Measurements from ENCODE around the gene ATXN7. TPM values are rescaled to one million over a fixed set of nuclear protein-coding genes. Genes with fewer than 3 reads are reported as not detected.

The ATXN7 gene
- total RNA-seq, 1 experiment from 2014 or later = 27.5 TPM

DNA sequence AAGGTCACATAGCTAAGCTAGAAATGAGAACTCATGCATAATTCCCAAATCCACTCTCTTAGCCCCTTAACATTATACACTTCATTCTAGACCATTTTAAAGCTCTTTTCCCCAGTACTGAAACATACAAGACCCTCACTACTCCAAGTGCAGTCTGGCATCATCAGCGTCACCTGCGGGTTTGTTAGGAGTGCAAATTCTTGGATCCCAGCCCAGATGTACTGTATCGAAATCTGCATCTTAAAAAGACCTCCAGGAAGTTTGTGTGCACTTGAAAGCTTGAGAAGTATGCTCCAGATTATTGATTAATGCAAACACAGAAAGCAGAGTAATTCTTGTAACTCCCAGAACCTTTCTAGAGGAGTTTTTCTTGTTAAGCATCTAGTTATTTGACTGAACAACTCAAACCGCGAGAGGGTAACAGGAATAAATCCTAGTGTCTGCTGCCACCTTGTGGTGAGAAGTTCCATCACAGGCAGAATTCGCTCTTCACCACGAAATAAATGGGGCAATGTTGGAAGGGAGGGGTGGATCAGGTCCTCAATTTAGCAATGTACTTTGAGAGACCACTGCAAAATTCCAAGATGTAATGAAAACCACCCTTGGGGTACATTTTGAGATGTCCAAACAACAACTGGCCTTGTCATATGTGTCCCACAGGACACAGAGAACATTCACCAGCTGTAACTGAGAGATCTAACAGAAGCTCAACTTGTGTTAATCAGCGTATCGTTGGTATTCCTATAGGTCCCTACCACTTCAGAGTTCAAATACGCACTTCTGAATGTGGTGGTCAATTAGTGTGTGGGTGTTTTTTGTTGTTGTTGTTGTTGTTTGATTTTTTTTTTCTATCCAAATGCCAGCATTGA is 45.2 kb upstream of the ATXN7 start:
- H3K4me2 ChIP-seq (ENCODE audit: low read length) = no peak overlapping the region
- ChIA-PET POLR2A (no interaction called here), RAD21 (ENCODE audit: low non-redundant PET in 1 of 2, low total read pairs in 2 of 2, uncharacterized antibody in 2 of 2, unreplicated experiment in 2 of 2) (no interaction called here), CTCF (interaction anchor here (2.2 kb wide), 1 partner anchor 468 kb away, joined by 28 read pairs; no protein-coding TSS in a partner anchor)
- H4K20me1 ChIP-seq (ENCODE audit: insufficient read depth) = no peaks in the 10 kb centered on the region
- H3K9me2 ChIP-seq (ENCODE audit: insufficient read depth) = no peaks in the 10 kb centered on the region
- no peaks in the 10 kb centered on the region for H3K36me3 ChIP-seq (ENCODE audit: control insufficient read depth in 1 of 2, insufficient read depth in 2 of 2, low read length in 2 of 2)
- no peaks in the 10 kb centered on the region for H3K27me3 ChIP-seq (ENCODE audit: insufficient read depth, low read length)
- no peak overlapping the region for H2AFZ ChIP-seq (ENCODE audit: low read depth, low read length, poor library complexity, severe bottlenecking)
- H3K79me2 ChIP-seq (ENCODE audit: insufficient read depth, low read length) = no peaks in the 10 kb centered on the region
- no peak overlapping the region for H3K4me3 ChIP-seq (replicated peaks in 1 of 2; ENCODE audit: low read depth in 1 of 2, low read length in 2 of 2)
- BruUV-seq (replicated peaks) = no TSS peak
- H3K4me1 ChIP-seq (ENCODE audit: control insufficient read depth in 1 of 2, insufficient read depth in 2 of 2, low read length in 2 of 2) = no peaks in the 10 kb centered on the region
- no peak overlapping the region for H3K9ac ChIP-seq (ENCODE audit: low read length)
- peak; percentile 75 for ATAC-seq
- intact Hi-C loops (cut with micrococcal nuclease) = loop anchor here (1.0 to 10.0 kb wide), 5 partner anchors 156 to 1196 kb away; no protein-coding TSS in a partner anchor
- no peaks in the 10 kb centered on the region for H3K9me3 ChIP-seq (ENCODE audit: control insufficient read depth in 1 of 2, insufficient read depth in 1 of 2, low read depth in 1 of 2, low read length in 2 of 2)
- TF ChIP-seq EZH2 (IDR thresholded peaks at IDR 0.05) (no peak), RAD21 (IDR thresholded peaks at IDR 0.05; ENCODE audit: low read depth) (peak; percentile 77), SRF (IDR thresholded peaks at IDR 0.05; ENCODE audit: low read depth) (no peak), CEBPB (IDR thresholded peaks at IDR 0.05; ENCODE audit: low read depth) (no peak)
- TF ChIP-seq, protein P1, sequence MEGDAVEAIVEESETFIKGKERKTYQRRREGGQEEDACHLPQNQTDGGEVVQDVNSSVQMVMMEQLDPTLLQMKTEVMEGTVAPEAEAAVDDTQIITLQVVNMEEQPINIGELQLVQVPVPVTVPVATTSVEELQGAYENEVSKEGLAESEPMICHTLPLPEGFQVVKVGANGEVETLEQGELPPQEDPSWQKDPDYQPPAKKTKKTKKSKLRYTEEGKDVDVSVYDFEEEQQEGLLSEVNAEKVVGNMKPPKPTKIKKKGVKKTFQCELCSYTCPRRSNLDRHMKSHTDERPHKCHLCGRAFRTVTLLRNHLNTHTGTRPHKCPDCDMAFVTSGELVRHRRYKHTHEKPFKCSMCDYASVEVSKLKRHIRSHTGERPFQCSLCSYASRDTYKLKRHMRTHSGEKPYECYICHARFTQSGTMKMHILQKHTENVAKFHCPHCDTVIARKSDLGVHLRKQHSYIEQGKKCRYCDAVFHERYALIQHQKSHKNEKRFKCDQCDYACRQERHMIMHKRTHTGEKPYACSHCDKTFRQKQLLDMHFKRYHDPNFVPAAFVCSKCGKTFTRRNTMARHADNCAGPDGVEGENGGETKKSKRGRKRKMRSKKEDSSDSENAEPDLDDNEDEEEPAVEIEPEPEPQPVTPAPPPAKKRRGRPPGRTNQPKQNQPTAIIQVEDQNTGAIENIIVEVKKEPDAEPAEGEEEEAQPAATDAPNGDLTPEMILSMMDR (IDR thresholded peaks at IDR 0.05 in 2 of 3, conservative IDR thresholded peaks at IDR 0.05 in 1 of 3; ENCODE audit: borderline replicate concordance in 1 of 3, insufficient read depth in 1 of 3, low read depth in 2 of 3, low read length in 2 of 3) = peak; percentile 54 to 93 (median 64); a peak in 5 of 6 replicates
- DNase-seq (ENCODE audit: low read depth, low spot score) = peak; percentile 28
- no peak overlapping the region for H3K27ac ChIP-seq (ENCODE audit: low read depth, low read length)

DNA sequence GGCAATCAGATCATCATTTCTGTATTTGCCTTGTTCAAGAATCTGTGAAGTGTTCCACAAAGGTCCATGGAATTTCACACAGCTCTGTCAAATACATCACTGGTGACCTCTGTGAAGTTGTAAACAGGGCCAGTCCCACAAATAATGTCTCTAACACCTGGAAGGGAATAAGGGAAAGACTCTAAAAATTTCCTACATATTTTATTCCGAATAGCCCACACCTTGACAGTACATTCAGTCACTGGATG is 44.6 kb upstream of the ATXN7 start, which contains the start of gene C3orf49:
Gene C3orf49 (plus strand): TSS at position 149 of the 248 bp plus-strand sequence. CDS start 173 bp downstream, outside the sequence.
- no peak for TF ChIP-seq RAD21 (IDR thresholded peaks at IDR 0.05; ENCODE audit: low read depth)
- no peak for TF ChIP-seq JUND (IDR thresholded peaks at IDR 0.05)
- TF ChIP-seq POLR2A (IDR thresholded peaks at IDR 0.05; ENCODE audit: borderline replicate concordance, extremely low read depth, insufficient read depth, insufficient read length) = no peak
- TF ChIP-seq, protein P2, sequence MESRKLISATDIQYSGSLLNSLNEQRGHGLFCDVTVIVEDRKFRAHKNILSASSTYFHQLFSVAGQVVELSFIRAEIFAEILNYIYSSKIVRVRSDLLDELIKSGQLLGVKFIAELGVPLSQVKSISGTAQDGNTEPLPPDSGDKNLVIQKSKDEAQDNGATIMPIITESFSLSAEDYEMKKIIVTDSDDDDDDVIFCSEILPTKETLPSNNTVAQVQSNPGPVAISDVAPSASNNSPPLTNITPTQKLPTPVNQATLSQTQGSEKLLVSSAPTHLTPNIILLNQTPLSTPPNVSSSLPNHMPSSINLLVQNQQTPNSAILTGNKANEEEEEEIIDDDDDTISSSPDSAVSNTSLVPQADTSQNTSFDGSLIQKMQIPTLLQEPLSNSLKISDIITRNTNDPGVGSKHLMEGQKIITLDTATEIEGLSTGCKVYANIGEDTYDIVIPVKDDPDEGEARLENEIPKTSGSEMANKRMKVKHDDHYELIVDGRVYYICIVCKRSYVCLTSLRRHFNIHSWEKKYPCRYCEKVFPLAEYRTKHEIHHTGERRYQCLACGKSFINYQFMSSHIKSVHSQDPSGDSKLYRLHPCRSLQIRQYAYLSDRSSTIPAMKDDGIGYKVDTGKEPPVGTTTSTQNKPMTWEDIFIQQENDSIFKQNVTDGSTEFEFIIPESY (IDR thresholded peaks at IDR 0.05; ENCODE audit: extremely low read depth, insufficient replicate concordance, low read length) = no peak
- no peak for TF ChIP-seq EZH2 (IDR thresholded peaks at IDR 0.05)
- TF ChIP-seq CEBPB (IDR thresholded peaks at IDR 0.05; ENCODE audit: low read depth) = no peak
- Histone ChIP-seq H3K27ac (ENCODE audit: low read depth, low read length) (no peak within 1 kb of the TSS), H3K4me1 (ENCODE audit: control insufficient read depth in 1 of 2, insufficient read depth in 2 of 2, low read length in 2 of 2) (no peaks in the 10 kb centered on the region), H3K27me3 (ENCODE audit: insufficient read depth, low read length) (no peaks in the 10 kb centered on the region), H3K4me3 (replicated peaks in 1 of 2; ENCODE audit: low read depth in 1 of 2, low read length in 2 of 2) (no peak within 1 kb of the TSS), H4K20me1 (ENCODE audit: insufficient read depth) (no peaks in the 10 kb centered on the region), H3K9me3 (ENCODE audit: control insufficient read depth in 1 of 2, insufficient read depth in 1 of 2, low read depth in 1 of 2, low read length in 2 of 2) (no peaks in the 10 kb centered on the region), H3K9me2 (ENCODE audit: insufficient read depth) (no peaks in the 10 kb centered on the region), H3K36me3 (ENCODE audit: control insufficient read depth in 1 of 2, insufficient read depth in 2 of 2, low read length in 2 of 2) (no peaks in the 10 kb centered on the region), H3K9ac (ENCODE audit: low read length) (no peak within 1 kb of the TSS), H3K4me2 (ENCODE audit: low read length) (no peak within 1 kb of the TSS), H2AFZ (ENCODE audit: low read depth, low read length, poor library complexity, severe bottlenecking) (no peak within 1 kb of the TSS), H3K79me2 (ENCODE audit: insufficient read depth, low read length) (no peaks in the 10 kb centered on the region)
- no TSS peak for BruUV-seq (replicated peaks)
- ATAC-seq (no peak), DNase-seq (ENCODE audit: low read depth, low spot score) (no peak)
- intact Hi-C loops (cut with micrococcal nuclease) = loop anchor here (2.0 to 10.0 kb wide), 4 partner anchors 157 to 1197 kb away; no protein-coding TSS in a partner anchor
- ChIA-PET CTCF (interaction anchor here (2.2 kb wide), 1 partner anchor 468 kb away, joined by 28 read pairs; no protein-coding TSS in a partner anchor), RAD21 (ENCODE audit: low non-redundant PET in 1 of 2, low total read pairs in 2 of 2, uncharacterized antibody in 2 of 2, unreplicated experiment in 2 of 2) (no interaction called here), POLR2A (no interaction called here)

Measured in HCT116 (cell line).